H7 (cell line): ENCODE data around the gene VSTM2L. TPM values are rescaled to one million over a fixed set of nuclear protein-coding genes. Genes with fewer than 3 reads are reported as not detected.
A peak's percentile ranks its signal among the peaks of the same experiment; 100 is the strongest.

Experiments used
- DNase-seq: peaks from one replicate; pipeline ENCODE4 v3.0.0; 2012
- H3K27me3 ChIP-seq: 2 replicates; pipeline ENCODE4 v1.6.0; 2011; ENCODE audit warnings: mild to moderate bottlenecking, low read length; ENCODE audit not compliant: control insufficient read depth, insufficient read depth
- H3K36me3 ChIP-seq: replicated peaks from 2 replicates; pipeline ENCODE4 v1.5.1; 2011; ENCODE audit warnings: low read length; ENCODE audit not compliant: control insufficient read depth, insufficient read depth
- H3K4me3 ChIP-seq: 2 replicates; pipeline ENCODE4 v1.5.1; 2011; ENCODE audit warnings: low read depth, mild to moderate bottlenecking, control low read depth, low read length, moderate library complexity; ENCODE audit not compliant: insufficient read depth
- total RNA-seq: library from RNA; depleted of rRNA; stranded (reverse); fragments of >200 nt; shearing (Covaris generic); gene quantifications from 2 replicates; pipeline ENCODE4 v1.2.3, GENCODE V29; 2014; rRNA removed

VSTM2L gene
- total RNA-seq, 1 experiment from 2014 or later = 5.8 TPM

- peak; percentile 77 for DNase-seq
- no peak overlapping the region for H3K4me3 ChIP-seq
- H3K27me3 ChIP-seq = no peaks in the 10 kb centered on the region
- H3K36me3 ChIP-seq = peaks cover 31% of the 10 kb centered on the region
These were observed 90.0 kb downstream of the VSTM2L start for GRCh38 chr20:37992802-37993409.

GRCh38 chr20:37994512-37994911, 91.6 kb downstream of the VSTM2L start:
- Histone ChIP-seq H3K4me3 (no peak overlapping the region), H3K27me3 (no peaks in the 10 kb centered on the region), H3K36me3 (peaks cover 36% of the 10 kb centered on the region)
- peak; percentile 51 for DNase-seq

Other genes starting within 250 kb of the VSTM2L start
- gene CTNNBL1, start 209.1 kb upstream of the VSTM2L start, total RNA-seq = 26.4 and 34.1 TPM in 2 replicates
- 52.9 and 53.5 TPM in 2 replicates for gene TTI1, start 130.3 kb downstream of the VSTM2L start, total RNA-seq
- 12.7 and 22.5 TPM in 2 replicates for gene RPRD1B, start 130.6 kb downstream of the VSTM2L start, total RNA-seq